AG09309 (cell line): ENCODE measurements around the gene MCC.
"Not testable (repeated sequence)": the region's sequence is repeated elsewhere in the genome, so short reads cannot be mapped to it uniquely, and the experiment has no call there.

ENCODE experiments used
- DNase-seq: peaks from one replicate; pipeline ENCODE4 v3.0.0-alpha.2; 2010; ENCODE audit warnings: low read depth
- H3K4me3 ChIP-seq: 2 replicates; pipeline ENCODE4 v1.5.1; 2011; ENCODE audit warnings: mild to moderate bottlenecking, low read depth, low read length, moderate library complexity; ENCODE audit not compliant: control insufficient read depth
- CTCF ChIP-seq: IDR thresholded peaks from 2 replicates; pipeline ENCODE4 v1.5.1; 2011; ENCODE audit warnings: mild to moderate bottlenecking, low read depth, low read length, inconsistent platforms; ENCODE audit not compliant: insufficient read depth, control insufficient read depth; ENCODE audit errors: missing control alignments

Gene MCC

GRCh38 chr5:113480243-113480642 lies 8.0 kb downstream of the MCC start:
- no peak overlapping the region for H3K4me3 ChIP-seq
- TF ChIP-seq CTCF: no peak
- no peak for DNase-seq

- no peak overlapping the region for H3K4me3 ChIP-seq
- DNase-seq: no peak
- no peak for TF ChIP-seq CTCF
Observed at GRCh38 chr5:113478691-113479090, 9.6 kb downstream of the MCC start.

GRCh38 chr5:113474100-113474728 lies 14.0 kb downstream of the MCC start:
- H3K4me3 ChIP-seq: no peak overlapping the region
- TF ChIP-seq CTCF: no peak
- no peak for DNase-seq

- no peak overlapping the region for H3K4me3 ChIP-seq
Observed at GRCh38 chr5:113463032-113463431, 25.2 kb downstream of the MCC start.

GRCh38 chr5:113457106-113457505 lies 31.1 kb downstream of the MCC start:
- not testable (repeated sequence) for H3K4me3 ChIP-seq, DNase-seq

More at GRCh38 chr5:113463032-113463431, 25.2 kb downstream of the MCC start:
- no peak for TF ChIP-seq CTCF
- no peak for DNase-seq

- H3K4me3 ChIP-seq: no peak overlapping the region
- no peak for DNase-seq
- no peak for TF ChIP-seq CTCF
Observed at GRCh38 chr5:113452941-113453340, 35.3 kb downstream of the MCC start.

GRCh38 chr5:113451797-113452196 lies 36.5 kb downstream of the MCC start:
- no peak for TF ChIP-seq CTCF

More at GRCh38 chr5:113451797-113452196, 36.5 kb downstream of the MCC start:
- DNase-seq: no peak
- H3K4me3 ChIP-seq: no peak overlapping the region
